Measurements from ENCODE around the gene AFAP1L1. TPM values are rescaled to one million over a fixed set of nuclear protein-coding genes. Genes with fewer than 3 reads are reported as not detected.
A peak's percentile ranks its signal among the peaks of the same experiment; 100 is the strongest.

Gene AFAP1L1
- total and polyA plus RNA-seq, 2 of the 13 experiments (the other 11 are each of a cell fraction or from before 2014, with no cell fraction given): 0.38 to 1.0 TPM

DNA sequence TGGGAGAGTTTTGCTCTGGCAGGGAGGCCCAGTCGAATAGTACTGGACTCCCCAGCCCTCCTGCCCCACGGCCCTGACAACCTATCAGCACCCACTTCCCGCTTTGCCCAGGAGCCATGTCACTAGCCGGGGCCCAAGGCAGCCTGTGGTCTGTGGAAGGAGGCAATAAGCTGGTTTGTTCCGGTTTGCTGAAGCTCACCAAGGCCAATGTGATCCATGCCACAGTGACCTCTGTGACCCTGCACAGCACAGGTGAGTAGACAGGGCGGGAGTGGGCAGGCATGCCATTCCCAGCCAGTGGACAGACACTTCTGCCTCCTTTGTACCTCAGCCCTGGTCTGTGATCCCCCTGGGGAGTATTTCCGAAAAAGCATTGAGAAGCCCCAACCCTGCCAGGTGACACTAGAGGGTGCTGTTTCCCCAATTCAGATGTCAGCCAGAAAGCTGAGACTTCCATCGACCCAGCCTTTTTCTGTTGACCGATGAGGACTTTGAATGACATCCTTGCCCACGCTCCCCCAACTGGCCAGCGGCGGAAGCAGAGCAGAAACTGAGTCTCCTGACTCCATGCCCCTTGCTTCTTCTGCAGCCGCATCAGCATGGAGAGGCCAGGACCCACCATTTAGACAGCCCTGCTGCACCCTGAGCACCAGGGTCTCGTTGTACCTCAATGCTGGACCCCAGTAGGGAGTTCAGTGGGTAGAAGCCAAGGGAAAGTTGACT, 95.8 kb downstream of the AFAP1L1 start (continued):
- TF ChIP-seq, protein P1, sequence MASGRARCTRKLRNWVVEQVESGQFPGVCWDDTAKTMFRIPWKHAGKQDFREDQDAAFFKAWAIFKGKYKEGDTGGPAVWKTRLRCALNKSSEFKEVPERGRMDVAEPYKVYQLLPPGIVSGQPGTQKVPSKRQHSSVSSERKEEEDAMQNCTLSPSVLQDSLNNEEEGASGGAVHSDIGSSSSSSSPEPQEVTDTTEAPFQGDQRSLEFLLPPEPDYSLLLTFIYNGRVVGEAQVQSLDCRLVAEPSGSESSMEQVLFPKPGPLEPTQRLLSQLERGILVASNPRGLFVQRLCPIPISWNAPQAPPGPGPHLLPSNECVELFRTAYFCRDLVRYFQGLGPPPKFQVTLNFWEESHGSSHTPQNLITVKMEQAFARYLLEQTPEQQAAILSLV (CRISPR knock-in tag; IDR thresholded peaks at IDR 0.05; ENCODE audit: borderline replicate concordance): no peak
- peak; percentile 55; the same call in 1 of the 2 replicates for TF ChIP-seq ZNF644 (CRISPR knock-in tag; IDR thresholded peaks at IDR 0.05; ENCODE audit: low read depth)
- TF ChIP-seq, protein P2, sequence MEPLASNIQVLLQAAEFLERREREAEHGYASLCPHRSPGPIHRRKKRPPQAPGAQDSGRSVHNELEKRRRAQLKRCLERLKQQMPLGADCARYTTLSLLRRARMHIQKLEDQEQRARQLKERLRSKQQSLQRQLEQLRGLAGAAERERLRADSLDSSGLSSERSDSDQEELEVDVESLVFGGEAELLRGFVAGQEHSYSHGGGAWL (CRISPR knock-in tag; IDR thresholded peaks at IDR 0.05): peak; percentile 53; the same call in 1 of the 2 replicates
- TF ChIP-seq, protein P3, sequence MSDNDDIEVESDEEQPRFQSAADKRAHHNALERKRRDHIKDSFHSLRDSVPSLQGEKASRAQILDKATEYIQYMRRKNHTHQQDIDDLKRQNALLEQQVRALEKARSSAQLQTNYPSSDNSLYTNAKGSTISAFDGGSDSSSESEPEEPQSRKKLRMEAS (IDR thresholded peaks at IDR 0.05): peak; percentile 51; the same call in 1 of the 2 replicates
- TF ChIP-seq MTF2 (CRISPR knock-in tag; IDR thresholded peaks at IDR 0.05; ENCODE audit: borderline replicate concordance): peak; percentile 61; the same call in 1 of the 2 replicates
- TF ChIP-seq ZNF317 (CRISPR knock-in tag; IDR thresholded peaks at IDR 0.05): peak; percentile 73; the same call in 1 of the 2 replicates
- TF ChIP-seq MEIS2 (CRISPR knock-in tag; IDR thresholded peaks at IDR 0.05): peak; percentile 84; the same call in 1 of the 2 replicates
- peak; percentile 15; the same call in 1 of the 2 replicates for TF ChIP-seq ZKSCAN8 (CRISPR knock-in tag; IDR thresholded peaks at IDR 0.05; ENCODE audit: borderline replicate concordance)
- TF ChIP-seq, protein P4, sequence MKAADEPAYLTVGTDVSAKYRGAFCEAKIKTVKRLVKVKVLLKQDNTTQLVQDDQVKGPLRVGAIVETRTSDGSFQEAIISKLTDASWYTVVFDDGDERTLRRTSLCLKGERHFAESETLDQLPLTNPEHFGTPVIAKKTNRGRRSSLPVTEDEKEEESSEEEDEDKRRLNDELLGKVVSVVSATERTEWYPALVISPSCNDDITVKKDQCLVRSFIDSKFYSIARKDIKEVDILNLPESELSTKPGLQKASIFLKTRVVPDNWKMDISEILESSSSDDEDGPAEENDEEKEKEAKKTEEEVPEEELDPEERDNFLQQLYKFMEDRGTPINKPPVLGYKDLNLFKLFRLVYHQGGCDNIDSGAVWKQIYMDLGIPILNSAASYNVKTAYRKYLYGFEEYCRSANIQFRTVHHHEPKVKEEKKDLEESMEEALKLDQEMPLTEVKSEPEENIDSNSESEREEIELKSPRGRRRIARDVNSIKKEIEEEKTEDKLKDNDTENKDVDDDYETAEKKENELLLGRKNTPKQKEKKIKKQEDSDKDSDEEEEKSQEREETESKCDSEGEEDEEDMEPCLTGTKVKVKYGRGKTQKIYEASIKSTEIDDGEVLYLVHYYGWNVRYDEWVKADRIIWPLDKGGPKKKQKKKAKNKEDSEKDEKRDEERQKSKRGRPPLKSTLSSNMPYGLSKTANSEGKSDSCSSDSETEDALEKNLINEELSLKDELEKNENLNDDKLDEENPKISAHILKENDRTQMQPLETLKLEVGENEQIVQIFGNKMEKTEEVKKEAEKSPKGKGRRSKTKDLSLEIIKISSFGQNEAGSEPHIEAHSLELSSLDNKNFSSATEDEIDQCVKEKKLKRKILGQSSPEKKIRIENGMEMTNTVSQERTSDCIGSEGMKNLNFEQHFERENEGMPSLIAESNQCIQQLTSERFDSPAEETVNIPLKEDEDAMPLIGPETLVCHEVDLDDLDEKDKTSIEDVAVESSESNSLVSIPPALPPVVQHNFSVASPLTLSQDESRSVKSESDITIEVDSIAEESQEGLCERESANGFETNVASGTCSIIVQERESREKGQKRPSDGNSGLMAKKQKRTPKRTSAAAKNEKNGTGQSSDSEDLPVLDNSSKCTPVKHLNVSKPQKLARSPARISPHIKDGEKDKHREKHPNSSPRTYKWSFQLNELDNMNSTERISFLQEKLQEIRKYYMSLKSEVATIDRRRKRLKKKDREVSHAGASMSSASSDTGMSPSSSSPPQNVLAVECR (CRISPR knock-in tag; IDR thresholded peaks at IDR 0.05; ENCODE audit: borderline replicate concordance): peak; percentile 51; the same call in 1 of the 2 replicates
- TF ChIP-seq, protein P5, sequence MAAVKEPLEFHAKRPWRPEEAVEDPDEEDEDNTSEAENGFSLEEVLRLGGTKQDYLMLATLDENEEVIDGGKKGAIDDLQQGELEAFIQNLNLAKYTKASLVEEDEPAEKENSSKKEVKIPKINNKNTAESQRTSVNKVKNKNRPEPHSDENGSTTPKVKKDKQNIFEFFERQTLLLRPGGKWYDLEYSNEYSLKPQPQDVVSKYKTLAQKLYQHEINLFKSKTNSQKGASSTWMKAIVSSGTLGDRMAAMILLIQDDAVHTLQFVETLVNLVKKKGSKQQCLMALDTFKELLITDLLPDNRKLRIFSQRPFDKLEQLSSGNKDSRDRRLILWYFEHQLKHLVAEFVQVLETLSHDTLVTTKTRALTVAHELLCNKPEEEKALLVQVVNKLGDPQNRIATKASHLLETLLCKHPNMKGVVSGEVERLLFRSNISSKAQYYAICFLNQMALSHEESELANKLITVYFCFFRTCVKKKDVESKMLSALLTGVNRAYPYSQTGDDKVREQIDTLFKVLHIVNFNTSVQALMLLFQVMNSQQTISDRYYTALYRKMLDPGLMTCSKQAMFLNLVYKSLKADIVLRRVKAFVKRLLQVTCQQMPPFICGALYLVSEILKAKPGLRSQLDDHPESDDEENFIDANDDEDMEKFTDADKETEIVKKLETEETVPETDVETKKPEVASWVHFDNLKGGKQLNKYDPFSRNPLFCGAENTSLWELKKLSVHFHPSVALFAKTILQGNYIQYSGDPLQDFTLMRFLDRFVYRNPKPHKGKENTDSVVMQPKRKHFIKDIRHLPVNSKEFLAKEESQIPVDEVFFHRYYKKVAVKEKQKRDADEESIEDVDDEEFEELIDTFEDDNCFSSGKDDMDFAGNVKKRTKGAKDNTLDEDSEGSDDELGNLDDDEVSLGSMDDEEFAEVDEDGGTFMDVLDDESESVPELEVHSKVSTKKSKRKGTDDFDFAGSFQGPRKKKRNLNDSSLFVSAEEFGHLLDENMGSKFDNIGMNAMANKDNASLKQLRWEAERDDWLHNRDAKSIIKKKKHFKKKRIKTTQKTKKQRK (IDR thresholded peaks at IDR 0.05; ENCODE audit: low read length): no peak
- TF ChIP-seq ERF (CRISPR knock-in tag; IDR thresholded peaks at IDR 0.05): 0 out of 2 replicates have a peak, but pooled peaks have one; percentile 54
- TF ChIP-seq ZNF292 (CRISPR knock-in tag; IDR thresholded peaks at IDR 0.05; ENCODE audit: borderline replicate concordance, low read depth): no peak
- peak; percentile 63 for TF ChIP-seq GATAD1 (CRISPR knock-in tag; IDR thresholded peaks at IDR 0.05)
- no peak for TF ChIP-seq TBP (CRISPR knock-in tag; IDR thresholded peaks at IDR 0.05)
- TF ChIP-seq POLR2AphosphoS2 (IDR thresholded peaks at IDR 0.05; ENCODE audit: low read depth, low read length): no peak
- no peak for TF ChIP-seq SALL2 (CRISPR knock-in tag; IDR thresholded peaks at IDR 0.05)
- TF ChIP-seq ZNF883 (CRISPR knock-in tag; IDR thresholded peaks at IDR 0.05; ENCODE audit: not compliant biosample characterization): no peak
- 0 out of 2 replicates have a peak, but pooled peaks have one; percentile 35 for TF ChIP-seq KDM1A (CRISPR knock-in tag; IDR thresholded peaks at IDR 0.05)

All from HepG2 (cell line).